IPS-15b (cell line): ENCODE measurements around the gene ZNF169.
"Not testable (repeated sequence)": the region's sequence is repeated elsewhere in the genome, so short reads cannot be mapped to it uniquely, and the experiment has no call there.

Experiments
- H3K27me3 ChIP-seq: one replicate; pipeline ENCODE4 v1.6.1; 2013; ENCODE audit warnings: low read length; ENCODE audit not compliant: control insufficient read depth, insufficient read depth
- H3K36me3 ChIP-seq: one replicate; pipeline ENCODE4 v1.6.1; 2013; ENCODE audit warnings: low read length; ENCODE audit not compliant: control insufficient read depth, insufficient read depth
- H3K4me1 ChIP-seq: one replicate; pipeline ENCODE4 v1.6.1; 2013; ENCODE audit warnings: mild to moderate bottlenecking, low read length; ENCODE audit not compliant: control insufficient read depth, insufficient read depth
- H3K4me3 ChIP-seq: one replicate; pipeline ENCODE4 v1.5.1; 2013; ENCODE audit warnings: low read depth, low read length
- H3K9ac ChIP-seq: one replicate; pipeline ENCODE4 v1.6.1; 2013; ENCODE audit warnings: low read depth, mild to moderate bottlenecking, low read length
- H3K9me3 ChIP-seq: one replicate; pipeline ENCODE4 v1.6.1; 2013; ENCODE audit warnings: mild to moderate bottlenecking, low read length; ENCODE audit not compliant: control insufficient read depth, insufficient read depth

The ZNF169 gene

DNA sequence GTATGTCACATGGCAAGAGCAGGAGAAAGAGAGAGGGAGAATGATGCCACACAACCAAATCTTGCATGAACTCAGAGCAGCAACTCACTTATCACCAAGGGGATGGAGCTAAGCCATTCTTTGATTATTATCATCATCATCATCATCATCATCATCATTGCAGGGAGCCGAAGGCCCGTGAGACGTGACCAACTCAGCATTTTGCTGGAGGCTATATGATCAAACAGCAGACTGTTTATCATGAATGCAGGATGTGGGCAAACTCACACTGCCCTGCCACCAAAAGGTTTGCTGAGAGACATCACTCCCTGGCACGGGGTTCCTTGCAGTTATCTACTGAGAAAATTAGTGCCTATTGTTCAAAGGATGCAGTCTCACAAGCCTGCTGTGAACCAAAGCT, 8.6 kb upstream of the ZNF169 start:
- H3K36me3 ChIP-seq = no peaks in the 10 kb centered on the region
- no peaks in the 10 kb centered on the region for H3K9me3 ChIP-seq
- H3K4me3 ChIP-seq = no peak overlapping the region
- no peaks in the 10 kb centered on the region for H3K4me1 ChIP-seq
- H3K9ac ChIP-seq = no peak overlapping the region
- no peaks in the 10 kb centered on the region for H3K27me3 ChIP-seq

DNA sequence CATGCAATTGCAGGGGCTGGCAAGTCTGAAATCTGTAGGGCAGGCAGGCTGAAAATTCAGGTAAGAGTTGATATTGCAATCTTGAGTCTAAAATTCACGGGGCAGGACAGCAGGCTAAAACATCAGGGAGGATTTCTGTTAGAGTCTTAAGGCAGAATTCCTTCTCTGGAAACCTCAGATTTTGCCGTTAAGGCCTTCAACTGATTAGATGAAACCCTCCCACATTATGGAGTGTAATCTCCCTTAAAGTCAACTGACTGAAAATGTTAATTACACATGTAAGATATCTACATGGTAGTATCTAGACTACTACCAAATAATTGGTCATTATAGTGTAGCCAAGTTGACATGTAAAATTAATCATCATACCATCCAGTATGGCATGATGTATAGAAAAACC, 3.1 kb upstream of the ZNF169 start:
- Histone ChIP-seq H3K9me3 (no peaks in the 10 kb centered on the region), H3K4me1 (no peaks in the 10 kb centered on the region), H3K9ac (no peak overlapping the region), H3K36me3 (no peaks in the 10 kb centered on the region), H3K27me3 (no peaks in the 10 kb centered on the region), H3K4me3 (no peak overlapping the region)

DNA sequence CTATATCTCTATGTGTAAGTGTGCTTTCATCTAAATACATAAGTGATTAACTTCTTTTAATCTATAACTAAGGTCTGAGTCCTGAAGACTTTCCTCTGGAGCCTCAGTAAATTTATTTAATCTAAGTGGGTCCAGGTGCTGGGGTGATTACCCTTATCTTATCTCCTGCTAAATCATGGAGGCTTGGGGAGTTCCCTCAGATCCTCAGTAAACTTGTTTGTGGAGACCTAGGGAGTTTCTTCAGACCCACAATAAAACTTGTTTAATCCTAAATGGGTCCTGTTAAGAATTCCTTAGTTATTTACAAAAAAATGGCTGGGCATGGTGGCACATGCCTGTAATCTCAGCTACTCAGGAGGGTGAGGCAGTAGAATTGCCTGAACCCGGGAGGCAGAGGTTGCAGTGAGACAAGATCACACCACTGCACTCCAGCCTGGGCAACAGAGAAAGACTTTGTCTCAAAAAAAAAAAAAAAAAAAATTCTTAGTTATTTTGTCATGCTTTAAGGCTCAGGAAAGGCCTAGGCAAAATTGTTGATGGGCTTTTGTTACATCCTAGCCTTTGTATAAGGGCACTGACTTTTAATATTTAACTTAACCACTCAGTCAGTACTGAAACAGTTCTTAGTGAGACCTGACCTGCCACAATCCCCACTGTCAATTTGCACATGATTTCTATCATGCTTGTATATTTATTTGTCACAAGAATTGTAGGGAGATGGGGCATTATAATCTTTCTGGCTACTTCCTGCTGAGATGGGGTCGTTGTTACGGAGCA, 6.7 kb downstream of the ZNF169 start:
- not testable (repeated sequence) for H3K9ac ChIP-seq, H3K4me1 ChIP-seq, H3K4me3 ChIP-seq, H3K36me3 ChIP-seq, H3K9me3 ChIP-seq, H3K27me3 ChIP-seq

DNA sequence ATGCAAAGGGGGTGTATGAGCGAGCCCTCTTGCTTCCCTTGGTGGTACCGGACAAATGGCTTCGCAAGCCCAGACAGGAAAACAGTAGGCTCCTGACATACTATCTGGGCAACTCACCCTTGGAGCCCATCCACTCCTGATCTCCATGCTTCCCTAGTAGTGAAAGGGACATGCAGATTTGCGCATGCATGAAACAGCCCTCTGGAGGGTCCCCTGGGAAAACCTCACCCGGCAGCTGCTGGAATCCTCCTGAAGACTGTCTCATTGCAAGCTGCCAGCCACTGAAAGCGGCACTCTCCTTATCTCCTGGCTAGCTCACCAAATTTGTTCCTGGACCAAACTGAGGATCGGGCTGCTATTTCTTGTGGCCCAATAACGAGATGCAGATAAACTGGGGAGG, 10.2 kb downstream of the ZNF169 start:
- Histone ChIP-seq H3K27me3 (no peaks in the 10 kb centered on the region), H3K9ac (no peak overlapping the region), H3K9me3 (no peaks in the 10 kb centered on the region), H3K4me1 (no peaks in the 10 kb centered on the region), H3K36me3 (peaks cover 2% of the 10 kb centered on the region), H3K4me3 (no peak overlapping the region)

DNA sequence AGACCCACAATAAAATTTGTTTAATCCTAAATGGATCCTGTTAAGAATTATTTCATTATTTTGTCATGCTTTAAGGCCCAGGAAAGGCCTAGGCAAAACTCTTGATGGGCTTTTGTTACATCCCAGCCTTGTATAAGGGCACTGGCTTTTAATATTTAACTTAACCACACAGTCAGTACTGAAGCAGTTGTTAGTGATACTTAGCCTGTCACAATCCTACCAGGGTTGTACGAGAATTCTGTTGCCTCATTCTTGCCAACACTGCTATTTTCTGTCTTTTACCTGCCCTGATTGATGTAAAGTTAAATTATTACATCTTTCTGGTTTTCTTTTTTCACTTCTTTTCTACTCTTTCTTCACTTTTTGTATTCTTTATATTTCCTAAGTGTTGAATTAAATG, 10.9 kb downstream of the ZNF169 start:
- H3K9me3 ChIP-seq = no peaks in the 10 kb centered on the region
- no peaks in the 10 kb centered on the region for H3K27me3 ChIP-seq
- no peak overlapping the region for H3K4me3 ChIP-seq
- no peaks in the 10 kb centered on the region for H3K4me1 ChIP-seq
- no peak overlapping the region for H3K9ac ChIP-seq
- peaks cover 2% of the 10 kb centered on the region for H3K36me3 ChIP-seq

DNA sequence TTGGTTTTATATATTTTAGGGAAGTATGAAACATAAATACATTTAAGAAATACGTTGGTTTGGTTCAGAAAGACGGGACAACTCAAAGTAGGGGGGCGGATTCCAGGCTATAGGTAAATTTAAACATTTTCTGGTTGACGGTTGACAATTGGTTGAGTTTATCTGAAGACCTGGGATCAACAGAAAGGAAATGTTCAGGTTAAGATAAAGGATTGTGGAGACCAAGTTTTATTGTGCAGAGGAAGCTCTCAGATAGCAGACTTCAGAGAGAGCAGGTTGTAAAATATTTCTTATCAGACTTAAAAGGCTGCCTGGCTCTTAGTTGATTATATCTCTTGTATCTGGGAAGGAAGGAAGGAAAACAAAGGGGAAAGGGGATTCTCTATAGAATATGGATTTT, 17.9 kb downstream of the ZNF169 start:
- H3K4me1 ChIP-seq, H3K9ac ChIP-seq, H3K9me3 ChIP-seq, H3K27me3 ChIP-seq, H3K36me3 ChIP-seq, H3K4me3 ChIP-seq: not testable (repeated sequence)

DNA sequence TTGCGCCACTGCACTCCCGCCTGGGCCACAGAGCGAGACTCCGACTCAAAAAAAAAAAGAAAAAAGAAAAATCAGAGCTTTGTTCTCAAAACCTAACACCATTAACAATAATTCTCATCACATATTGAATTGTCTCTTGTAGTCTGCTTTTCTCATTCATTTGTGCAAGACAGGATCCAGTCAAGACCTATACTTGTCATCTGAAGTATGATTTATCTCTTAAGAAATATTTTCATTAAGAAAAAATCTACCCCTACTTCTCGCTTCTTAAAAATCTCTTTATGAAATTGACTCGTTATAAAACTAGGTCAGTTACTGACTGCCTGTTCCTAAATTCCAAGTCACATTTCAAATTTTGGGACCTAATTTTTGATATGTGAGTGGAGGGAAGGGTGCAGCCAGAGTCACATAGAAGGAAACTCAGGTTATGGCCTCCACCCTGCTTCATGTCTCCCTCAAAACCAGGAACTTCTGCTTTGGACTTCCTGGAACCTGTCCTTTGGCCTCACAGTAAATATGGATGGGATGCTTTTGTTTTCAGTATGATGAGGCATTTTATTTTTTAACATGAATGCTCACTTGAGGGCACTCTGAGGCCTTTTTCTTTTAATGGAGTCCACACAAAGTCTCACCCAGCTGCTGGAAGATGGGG, 18.9 kb downstream of the ZNF169 start:
- Histone ChIP-seq H3K36me3 (peaks cover 3% of the 10 kb centered on the region), H3K9me3 (no peaks in the 10 kb centered on the region), H3K9ac (no peak overlapping the region)

DNA sequence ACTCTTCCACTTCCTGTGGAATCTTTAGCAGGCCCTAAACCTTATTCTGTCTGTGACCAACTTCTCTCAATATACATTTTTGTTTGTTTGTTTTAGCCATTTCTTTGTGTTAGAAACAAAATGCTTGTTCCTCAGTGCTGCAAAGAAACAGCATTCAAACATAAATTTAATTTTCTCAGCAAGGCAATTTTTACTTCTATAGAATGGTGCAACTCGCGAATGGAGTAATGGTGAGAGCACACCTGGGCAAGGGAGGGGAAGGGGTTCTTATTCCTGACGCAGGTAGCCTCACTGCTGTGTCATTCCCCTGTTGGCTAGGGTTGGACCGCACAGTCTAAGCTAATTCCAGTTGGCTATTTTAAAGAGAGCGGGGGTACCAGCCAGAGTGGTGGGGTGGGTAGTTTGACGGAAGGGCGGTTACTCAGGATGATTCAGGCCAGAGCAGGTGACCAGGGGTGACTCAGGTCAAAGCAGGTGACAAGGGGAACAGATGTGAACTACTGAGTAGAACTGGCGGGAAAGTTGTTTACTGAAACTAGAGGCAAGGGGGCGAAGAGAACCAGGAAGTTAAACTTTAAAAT, 21.4 kb downstream of the ZNF169 start:
- Histone ChIP-seq H3K9ac (no peak overlapping the region), H3K4me3 (no peak overlapping the region), H3K9me3 (no peaks in the 10 kb centered on the region), H3K27me3 (no peaks in the 10 kb centered on the region), H3K4me1 (peaks cover 4% of the 10 kb centered on the region), H3K36me3 (peaks cover 3% of the 10 kb centered on the region)

More for the DNA sequence above, 18.9 kb downstream of the ZNF169 start:
- H3K27me3 ChIP-seq = no peaks in the 10 kb centered on the region
- H3K4me1 ChIP-seq = peaks cover 4% of the 10 kb centered on the region
- no peak overlapping the region for H3K4me3 ChIP-seq

DNA sequence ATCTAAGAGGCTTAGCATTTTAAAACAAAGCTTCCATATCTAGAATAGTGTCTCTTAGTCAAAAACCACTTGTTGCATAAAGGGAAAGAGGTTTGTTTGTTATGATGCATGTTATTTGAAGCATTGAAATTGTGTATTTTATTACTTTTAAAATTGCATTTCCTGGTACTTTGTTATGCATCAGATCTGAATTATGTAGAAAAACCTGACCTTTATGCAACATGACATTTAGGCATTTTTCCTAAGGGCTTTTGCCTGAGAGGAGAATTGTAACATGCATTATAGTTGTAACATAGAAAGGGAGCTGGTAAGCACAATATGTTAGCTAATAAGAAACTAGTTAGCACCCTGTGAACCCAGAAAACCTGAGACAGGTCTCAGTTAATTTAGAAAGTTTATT, 22.0 kb downstream of the ZNF169 start:
- Histone ChIP-seq H3K4me1 (peaks cover 4% of the 10 kb centered on the region), H3K4me3 (no peak overlapping the region), H3K27me3 (no peaks in the 10 kb centered on the region), H3K9me3 (no peaks in the 10 kb centered on the region), H3K36me3 (peaks cover 3% of the 10 kb centered on the region), H3K9ac (no peak overlapping the region)

DNA sequence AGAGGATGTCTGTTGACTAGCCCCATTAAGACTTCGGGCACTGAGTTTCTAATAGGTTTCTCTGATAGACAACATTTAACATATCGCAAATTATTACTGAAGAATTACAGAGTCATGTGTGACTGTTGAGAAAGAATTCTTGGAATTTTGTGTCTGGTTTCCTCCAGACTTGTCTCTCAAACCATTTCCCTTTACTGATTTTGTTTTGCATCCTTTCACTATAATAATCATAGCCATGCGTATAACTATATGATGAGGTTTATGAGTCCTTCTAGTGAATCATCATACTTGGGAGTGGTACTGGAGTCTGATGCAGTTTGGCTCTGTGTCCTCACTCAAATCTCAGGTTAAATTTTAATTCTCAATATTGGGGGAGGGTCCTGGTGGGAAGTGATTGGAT, 27.0 kb downstream of the ZNF169 start:
- Histone ChIP-seq H3K27me3 (no peaks in the 10 kb centered on the region), H3K4me3 (no peak overlapping the region), H3K9me3 (no peaks in the 10 kb centered on the region), H3K4me1 (peaks cover 4% of the 10 kb centered on the region), H3K9ac (no peak overlapping the region), H3K36me3 (peaks cover 6% of the 10 kb centered on the region)

DNA sequence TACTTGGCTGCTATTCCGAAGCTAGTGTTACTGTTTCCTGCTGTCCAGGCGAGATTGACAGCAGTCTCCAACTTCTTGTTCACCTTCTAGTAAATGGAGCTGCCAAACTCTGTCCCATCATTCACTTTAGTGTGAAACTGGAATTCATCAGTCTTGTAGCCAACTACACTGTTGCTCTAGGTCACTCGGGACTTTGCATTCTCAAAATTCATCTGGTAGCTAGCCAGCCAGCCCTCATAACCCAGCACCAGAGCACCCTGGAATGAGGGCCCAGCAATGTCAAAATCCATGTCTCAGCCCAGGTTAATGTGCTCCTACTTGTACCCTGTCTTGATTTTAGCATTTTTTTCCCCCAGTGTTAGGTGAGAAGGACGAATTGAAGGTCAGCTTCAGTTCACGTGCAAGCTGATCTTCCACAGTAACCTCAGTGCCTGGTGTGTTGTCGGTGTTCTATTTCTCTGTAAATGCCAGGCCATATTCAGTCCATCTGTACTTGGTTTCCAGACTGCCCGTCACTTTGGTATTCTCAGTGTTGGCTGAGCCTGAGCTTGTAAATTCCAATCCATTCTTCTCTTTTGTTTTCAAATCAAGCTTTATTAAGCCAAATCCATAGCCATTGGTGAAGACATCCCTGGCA, 28.9 kb downstream of the ZNF169 start:
- H3K9me3 ChIP-seq = no peaks in the 10 kb centered on the region
- no peak overlapping the region for H3K9ac ChIP-seq
- peaks cover 10% of the 10 kb centered on the region for H3K36me3 ChIP-seq
- H3K4me3 ChIP-seq = no peak overlapping the region
- H3K4me1 ChIP-seq = no peaks in the 10 kb centered on the region
- H3K27me3 ChIP-seq = no peaks in the 10 kb centered on the region

DNA sequence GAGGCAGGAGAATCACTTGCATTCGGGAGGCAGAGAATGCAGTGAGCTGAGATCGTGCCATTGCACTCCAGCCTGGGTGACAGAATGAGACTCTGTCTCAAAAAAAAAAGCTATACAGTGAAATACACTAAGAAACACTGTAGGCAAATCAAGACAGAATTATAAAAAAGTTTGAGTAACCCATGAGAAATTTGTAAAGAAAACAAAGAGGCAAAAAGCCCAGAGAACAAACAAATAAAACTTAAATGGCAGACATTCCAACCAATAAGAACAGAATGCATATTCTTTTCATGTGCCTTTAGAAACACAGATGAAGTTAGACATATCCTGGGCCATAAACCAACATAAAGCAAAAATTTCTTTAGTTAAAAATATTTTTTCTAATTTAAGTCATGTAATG, 30.6 kb downstream of the ZNF169 start:
- H3K9me3 ChIP-seq = no peaks in the 10 kb centered on the region
- H3K9ac ChIP-seq = no peak overlapping the region
- H3K4me1 ChIP-seq = no peaks in the 10 kb centered on the region
- no peak overlapping the region for H3K4me3 ChIP-seq
- H3K27me3 ChIP-seq = no peaks in the 10 kb centered on the region
- H3K36me3 ChIP-seq = peaks cover 11% of the 10 kb centered on the region
